GM12878 (cell line): ENCODE measurements around the gene ZNF827. TPM values are rescaled to one million over a fixed set of nuclear protein-coding genes. Genes with fewer than 3 reads are reported as not detected.

Experiments used
- ATAC-seq: fragments of 200-7000 bp; cut with Tn5 transposase; 3 replicates; pipeline ENCODE4 v1.9.1; 2020; ENCODE audit warnings: mild to moderate bottlenecking, moderate library complexity
- BruUV-seq: library from RNA; stranded (reverse); fragments of 400-500 nt; replicated peaks from 2 replicates; lab custom pipeline; 2021; lab: Mats Ljungman, UMichigan
- CTCF ChIA-PET: fragments of 300-600 bp; sonication (Branson Sonifier 250); formaldehyde crosslinking; extraction: SDS; loops from one replicate; lab custom pipeline; 2021; ENCODE audit warnings: inconsistent platforms; lab: Yijun Ruan, JAX
- POLR2A ChIA-PET: fragments of 350-600 bp; formaldehyde crosslinking; extraction: SDS; loops from one replicate; lab custom pipeline; 2021; ENCODE audit warnings: inconsistent platforms; lab: Charles Lee
- RAD21 ChIA-PET: fragments of 300-600 bp; sonication (Branson Sonifier 250); formaldehyde crosslinking; loops from one replicate; lab custom pipeline; 2023; ENCODE audit warnings: antibody characterized with exemption; ENCODE audit not compliant: unreplicated experiment; lab: Charles Lee
- SMC1A ChIA-PET: fragments of 300-600 bp; sonication (Branson Sonifier 250); formaldehyde crosslinking; loops from one replicate; lab custom pipeline; 2023; ENCODE audit not compliant: unreplicated experiment, uncharacterized antibody; lab: Charles Lee
- DNase-seq: peaks from one replicate; pipeline ENCODE4 v3.0.0-alpha.2; 2011; ENCODE audit warnings: low read depth, low spot score
- FAIRE-seq: peaks from 3 replicates; lab custom pipeline; 2011; peaks lifted over from hg19 to GRCh38; lab: Jason Lieb, UNC
- H2AFZ ChIP-seq: 2 replicates; pipeline ENCODE4 v1.6.0; 2011; ENCODE audit warnings: low read depth, low read length, control low read depth; ENCODE audit not compliant: control insufficient read depth
- H3K27ac ChIP-seq: 2 replicates; pipeline ENCODE4 v1.5.1; 2011; ENCODE audit warnings: control low read depth; ENCODE audit not compliant: control insufficient read depth, insufficient read depth
- H3K27me3 ChIP-seq, 2 experiments: replicated peaks in 1 of 2; 2 replicates each; pipeline versions ENCODE4 v1.6.0 to v1.6.1; 2011; ENCODE audit warnings: low read length in 1 of 2; ENCODE audit not compliant: control insufficient read depth in 2 of 2, insufficient read depth in 2 of 2
- H3K36me3 ChIP-seq, 2 experiments: 2 replicates each; pipeline ENCODE4 v1.5.1; 2011; ENCODE audit warnings: low read length in 1 of 2; ENCODE audit not compliant: control insufficient read depth in 2 of 2, insufficient read depth in 2 of 2
- H3K4me1 ChIP-seq: 2 replicates; pipeline ENCODE4 v1.6.1; 2011; ENCODE audit warnings: mild to moderate bottlenecking, low read length, moderate library complexity, mixed read lengths; ENCODE audit not compliant: control insufficient read depth, insufficient read depth
- H3K4me2 ChIP-seq: 2 replicates; pipeline ENCODE4 v1.6.0; 2011; ENCODE audit warnings: control low read depth; ENCODE audit not compliant: control insufficient read depth, insufficient read depth
- H3K4me3 ChIP-seq: fragments of 200-600 bp; sonication (generic); 2 replicates; pipeline ENCODE4 v1.5.1; 2016
- H3K79me2 ChIP-seq: 2 replicates; pipeline ENCODE4 v1.6.0; 2011; ENCODE audit warnings: low read length; ENCODE audit not compliant: control insufficient read depth, insufficient read depth
- H3K9ac ChIP-seq: 2 replicates; pipeline ENCODE4 v1.8.0; 2011; ENCODE audit warnings: low read length, control low read depth, mixed read lengths; ENCODE audit not compliant: control insufficient read depth, insufficient read depth
- H3K9me3 ChIP-seq: replicated peaks from 3 replicates; pipeline ENCODE4 v1.5.1; 2011; ENCODE audit warnings: mild to moderate bottlenecking, low read length; ENCODE audit not compliant: control insufficient read depth, insufficient read depth
- H4K20me1 ChIP-seq: 2 replicates; pipeline ENCODE4 v1.6.0; 2011; ENCODE audit not compliant: control insufficient read depth, insufficient read depth
- ATF3 ChIP-seq: IDR thresholded peaks from 2 replicates; pipeline ENCODE4 v1.6.1; 2011; ENCODE audit warnings: low read depth, mild to moderate bottlenecking, low read length, moderate library complexity, borderline replicate concordance; ENCODE audit errors: extremely low read depth
- CBX3 ChIP-seq: fragments of 200-600 bp; sonication (generic); IDR thresholded peaks from 2 replicates; pipeline ENCODE4 v1.6.1; 2016; ENCODE audit warnings: low read depth, borderline replicate concordance
- DPF2 ChIP-seq: fragments of 450-650 bp; IDR thresholded peaks from 2 replicates; pipeline ENCODE4 v1.6.1; 2017; ENCODE audit warnings: mild to moderate bottlenecking
- E4F1 ChIP-seq: fragments of 450-650 bp; IDR thresholded peaks from 2 replicates; pipeline ENCODE4 v1.6.1; 2018; ENCODE audit warnings: borderline replicate concordance, mild to moderate bottlenecking; ENCODE audit not compliant: partially characterized antibody
- GABPA ChIP-seq: IDR thresholded peaks from 2 replicates; pipeline ENCODE4 v1.6.1; 2014; ENCODE audit warnings: antibody characterized with exemption, low read depth, mild to moderate bottlenecking, inconsistent platforms
- PBX3 ChIP-seq: IDR thresholded peaks from 2 replicates; pipeline ENCODE4 v1.6.1; 2011; ENCODE audit warnings: mild to moderate bottlenecking, low read depth, low read length, moderate library complexity; ENCODE audit not compliant: insufficient replicate concordance
- STAT1 ChIP-seq: fragments of 450-650 bp; conservative IDR thresholded peaks from 2 replicates; pipeline ENCODE4 v1.6.1; 2014; ENCODE audit warnings: antibody characterized with exemption, mild to moderate bottlenecking
- SUZ12 ChIP-seq: fragments of 200-600 bp; sonication (generic); IDR thresholded peaks from one replicate; pipeline ENCODE4 v1.6.1; 2018; ENCODE audit warnings: antibody characterized with exemption, mild to moderate bottlenecking; ENCODE audit not compliant: unreplicated experiment
- TARDBP ChIP-seq: IDR thresholded peaks from 2 replicates; pipeline ENCODE4 v1.6.1; 2016; ENCODE audit warnings: borderline replicate concordance
- ZNF622 ChIP-seq: fragments of 450-650 bp; IDR thresholded peaks from 2 replicates; pipeline ENCODE4 v1.6.1; 2017; ENCODE audit warnings: mild to moderate bottlenecking, inconsistent platforms
- WGBS: methylation state at CpG from one replicate; pipeline ENCODE4 v1.1.6; 2016; ENCODE audit warnings: low lambda C conversion rate; ENCODE audit not compliant: insufficient replicate concordance, insufficient coverage; ENCODE audit errors: missing lambda C conversion rate; 5-methylcytosine and 5-hydroxymethylcytosine counted together
- in situ Hi-C: fragments of 300-500 bp; cut with MboI; formaldehyde crosslinking; loops from 9 replicates; pipeline ENCODE4 v1.14.3; 2018; ENCODE audit warnings: mixed read lengths
- intact Hi-C: fragments of 100-400 bp; cut with micrococcal nuclease; formaldehyde crosslinking; loops from one replicate; pipeline ENCODE4 v1.14.2; 2022; ENCODE audit not compliant: unreplicated experiment
- polyA plus RNA-seq, 11 experiments: library from polyadenylated mRNA; depleted of rRNA in 4 of 11; unstranded in 6 of 11; stranded (reverse) in 5 of 11; fragments of >200 nt; fragmentation: Nextera tagmentation in 4 of 11; fragmentation: Illumina TruSeq in 1 of 11; extraction: Ambion mirVana in 4 of 11; extraction: Trizol in 1 of 11; gene quantifications; 1 replicate in 1 of 11; 2 replicates in 10 of 11; pipeline versions ENCODE4 v1.2.1 to v1.2.3, GENCODE V29; 2011 to 2016; ENCODE audit warnings: inconsistent platforms in 2 of 11, missing spikeins in 2 of 11, low read depth in 1 of 11
- total RNA-seq, 4 experiments: library from RNA; depleted of rRNA in 3 of 4; stranded (reverse); fragments of >200 nt in 3 of 4; fragmentation: Illumina TruSeq in 1 of 4; extraction: Trizol in 1 of 4; gene quantifications; 2 replicates each; pipeline versions ENCODE4 v1.2.1 to v1.2.3, GENCODE V29; 2013 to 2021
- TF ChIP-seq, protein P1 (sequence below), 3 experiments: IDR thresholded peaks in 2 of 3; conservative IDR thresholded peaks in 1 of 3; 2 replicates each; pipeline ENCODE4 v1.5.1; 2011; ENCODE audit warnings: low read depth in 3 of 3, low read length in 3 of 3, mild to moderate bottlenecking in 3 of 3, control low read depth in 2 of 3, moderate library complexity in 2 of 3, inconsistent platforms in 1 of 3, mixed read lengths in 1 of 3; ENCODE audit not compliant: control insufficient read depth in 2 of 3, insufficient read depth in 1 of 3; ENCODE audit errors: extremely low read depth in 1 of 3
- TF ChIP-seq, protein P2 (sequence below): fragments of 450-650 bp; IDR thresholded peaks from 2 replicates; pipeline ENCODE4 v1.6.1; 2016; ENCODE audit warnings: mild to moderate bottlenecking

ZNF827 gene
- total and polyA plus RNA-seq, 10 of the 15 experiments (the other 5 are each of a cell fraction or from before 2014, with no cell fraction given), result 3.8 to 31.5 (median 13.6) TPM

- no peak for TF ChIP-seq GABPA
- no peak for TF ChIP-seq DPF2
- TF ChIP-seq ZNF622, result no peak
- no peak for TF ChIP-seq TARDBP
- no peak for TF ChIP-seq SUZ12
- no peak for TF ChIP-seq PBX3
- TF ChIP-seq, protein P1, sequence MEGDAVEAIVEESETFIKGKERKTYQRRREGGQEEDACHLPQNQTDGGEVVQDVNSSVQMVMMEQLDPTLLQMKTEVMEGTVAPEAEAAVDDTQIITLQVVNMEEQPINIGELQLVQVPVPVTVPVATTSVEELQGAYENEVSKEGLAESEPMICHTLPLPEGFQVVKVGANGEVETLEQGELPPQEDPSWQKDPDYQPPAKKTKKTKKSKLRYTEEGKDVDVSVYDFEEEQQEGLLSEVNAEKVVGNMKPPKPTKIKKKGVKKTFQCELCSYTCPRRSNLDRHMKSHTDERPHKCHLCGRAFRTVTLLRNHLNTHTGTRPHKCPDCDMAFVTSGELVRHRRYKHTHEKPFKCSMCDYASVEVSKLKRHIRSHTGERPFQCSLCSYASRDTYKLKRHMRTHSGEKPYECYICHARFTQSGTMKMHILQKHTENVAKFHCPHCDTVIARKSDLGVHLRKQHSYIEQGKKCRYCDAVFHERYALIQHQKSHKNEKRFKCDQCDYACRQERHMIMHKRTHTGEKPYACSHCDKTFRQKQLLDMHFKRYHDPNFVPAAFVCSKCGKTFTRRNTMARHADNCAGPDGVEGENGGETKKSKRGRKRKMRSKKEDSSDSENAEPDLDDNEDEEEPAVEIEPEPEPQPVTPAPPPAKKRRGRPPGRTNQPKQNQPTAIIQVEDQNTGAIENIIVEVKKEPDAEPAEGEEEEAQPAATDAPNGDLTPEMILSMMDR (IDR thresholded peaks at IDR 0.05 in 2 of 3, conservative IDR thresholded peaks at IDR 0.05 in 1 of 3; ENCODE audit: control insufficient read depth in 2 of 3, extremely low read depth in 1 of 3, insufficient read depth in 1 of 3, low read depth in 3 of 3, low read length in 3 of 3), result peak; percentile 31 to 52 (median 50); a peak in 5 of 6 replicates
Observed at GRCh38 chr4:145840162-145840768, 98.4 kb downstream of the ZNF827 start (continued).

GRCh38 chr4:145839151-145839550, 99.5 kb downstream of the ZNF827 start:
- Histone ChIP-seq H3K4me1 (peaks cover 2% of the 10 kb centered on the region; the same call in 1 of the 2 replicates), H3K27me3 (no peaks in the 10 kb centered on the region), H3K4me3 (no peak overlapping the region), H3K27ac (no peak overlapping the region), H3K9me3 (no peaks in the 10 kb centered on the region), H3K9ac (no peak overlapping the region), H4K20me1 (no peaks in the 10 kb centered on the region), H2AFZ (no peak overlapping the region), H3K36me3 (peaks cover 2 to 10% of the 10 kb centered on the region in 2 experiments), H3K79me2 (no peaks in the 10 kb centered on the region), H3K4me2 (no peak overlapping the region)
- RAD21 ChIA-PET, result interaction anchor here (1.3 kb wide), 2 partner anchors 12 to 216 kb away, joined by 3 read pairs; no protein-coding TSS in a partner anchor
- in situ Hi-C loops, result no loop called here
- ATAC-seq (no peak), DNase-seq (no peak), FAIRE-seq (no peak)
- POLR2A ChIA-PET, result interaction anchor here (1.4 kb wide), 1 partner anchor 10 kb away, joined by 3 read pairs; no protein-coding TSS in a partner anchor
- 97% methylated on average over 10 of the region's 10 CpGs for WGBS
- intact Hi-C loops, result no loop called here
- CTCF ChIA-PET, result interaction anchor here (0.7 to 2.0 kb wide), 9 partner anchors 8 to 70 kb away, joined by 3 to 7 read pairs (median 4); no protein-coding TSS in a partner anchor
- no TSS peak for BruUV-seq
- no peak for TF ChIP-seq STAT1
- TF ChIP-seq E4F1, result no peak
- TF ChIP-seq ATF3, result no peak
- TF ChIP-seq CBX3, result no peak
- TF ChIP-seq, protein P2, sequence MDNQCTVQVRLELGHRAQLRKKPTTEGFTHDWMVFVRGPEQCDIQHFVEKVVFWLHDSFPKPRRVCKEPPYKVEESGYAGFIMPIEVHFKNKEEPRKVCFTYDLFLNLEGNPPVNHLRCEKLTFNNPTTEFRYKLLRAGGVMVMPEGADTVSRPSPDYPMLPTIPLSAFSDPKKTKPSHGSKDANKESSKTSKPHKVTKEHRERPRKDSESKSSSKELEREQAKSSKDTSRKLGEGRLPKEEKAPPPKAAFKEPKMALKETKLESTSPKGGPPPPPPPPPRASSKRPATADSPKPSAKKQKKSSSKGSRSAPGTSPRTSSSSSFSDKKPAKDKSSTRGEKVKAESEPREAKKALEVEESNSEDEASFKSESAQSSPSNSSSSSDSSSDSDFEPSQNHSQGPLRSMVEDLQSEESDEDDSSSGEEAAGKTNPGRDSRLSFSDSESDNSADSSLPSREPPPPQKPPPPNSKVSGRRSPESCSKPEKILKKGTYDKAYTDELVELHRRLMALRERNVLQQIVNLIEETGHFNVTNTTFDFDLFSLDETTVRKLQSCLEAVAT, result no peak
- SMC1A ChIA-PET, result interaction anchor here (0.8 to 1.5 kb wide), 6 partner anchors 16 to 190 kb away, joined by 3 to 6 read pairs (median 3); no protein-coding TSS in a partner anchor
